ENCODE results near the gene SERPINE2.

GRCh38 chr2:224085811-224086210 is 46.7 kb upstream of the SERPINE2 start:
- no peak for TF ChIP-seq CTCF (IDR thresholded peaks at IDR 0.05)
- no peak for TF ChIP-seq POLR2A (IDR thresholded peaks at IDR 0.05)
